Fibroblast of skin of right quadriceps (primary cell): Measurements from ENCODE around the gene HACD3.
A peak's percentile ranks its signal among the peaks of the same experiment; 100 is the strongest.
"Not testable (repeated sequence)": the region's sequence is repeated elsewhere in the genome, so short reads cannot be mapped to it uniquely, and the experiment has no call there.

ENCODE experiments used
- DNase-seq: peaks from one replicate; pipeline ENCODE4 v3.0.0-alpha.2; 2013

Gene HACD3

DNA sequence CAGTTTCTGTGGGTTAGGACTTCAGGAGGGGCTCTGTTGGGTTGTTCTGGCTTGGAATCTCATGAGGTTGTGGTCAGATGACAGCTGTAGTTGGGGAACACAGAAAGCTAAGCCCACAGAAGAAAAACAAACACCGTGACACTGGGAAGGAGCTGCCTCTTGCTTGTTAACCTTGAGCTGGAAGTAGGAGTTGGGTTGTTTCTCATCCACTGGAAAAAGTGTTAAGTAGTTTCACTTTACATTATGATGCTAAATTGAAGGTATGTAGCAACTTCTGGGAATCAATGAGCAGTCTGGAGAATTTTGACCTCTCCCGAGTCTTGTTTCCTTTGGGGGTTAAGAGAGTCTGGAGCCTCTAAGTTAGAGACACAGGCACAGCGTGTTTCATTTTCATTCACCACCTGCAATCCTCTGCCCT is 20.4 kb downstream of the HACD3 start:
- peak; percentile 13 for DNase-seq

DNA sequence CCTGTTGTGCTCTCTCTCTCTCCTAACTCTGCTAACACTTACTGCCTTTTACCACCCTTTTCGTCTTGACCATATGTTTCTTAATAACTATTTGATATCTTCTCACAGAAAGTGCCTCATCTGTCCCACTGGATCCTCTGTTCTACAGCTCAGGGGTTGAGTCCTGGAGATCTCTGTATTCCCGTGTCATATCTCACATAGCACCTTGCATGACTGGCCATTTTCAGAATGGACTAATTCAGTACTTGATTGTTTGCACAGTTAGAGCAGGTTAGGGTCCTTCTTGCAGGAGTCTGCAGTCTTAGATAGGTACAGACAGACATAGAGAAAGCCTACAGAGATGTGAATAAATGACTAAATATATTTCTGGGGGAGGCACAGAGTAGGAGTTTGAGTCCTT is 20.9 kb downstream of the HACD3 start:
- DNase-seq, result no peak

DNA sequence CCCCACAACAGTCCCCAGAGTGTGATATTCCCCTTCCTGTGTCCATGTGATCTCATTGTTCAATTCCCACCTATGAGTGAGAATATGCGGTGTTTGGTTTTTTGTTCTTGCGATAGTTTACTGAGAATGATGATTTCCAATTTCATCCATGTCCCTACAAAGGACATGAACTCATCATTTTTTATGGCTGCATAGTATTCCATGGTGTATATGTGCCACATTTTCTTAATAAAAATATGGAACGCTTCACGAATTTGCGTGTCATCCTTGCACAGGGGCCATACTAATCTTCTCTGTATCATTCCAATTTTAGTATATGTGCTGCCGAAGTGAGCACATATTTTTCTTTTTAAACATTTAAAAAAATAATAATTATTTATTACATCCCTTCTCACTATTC is 22.6 kb downstream of the HACD3 start:
- DNase-seq, result not testable (repeated sequence)

DNA sequence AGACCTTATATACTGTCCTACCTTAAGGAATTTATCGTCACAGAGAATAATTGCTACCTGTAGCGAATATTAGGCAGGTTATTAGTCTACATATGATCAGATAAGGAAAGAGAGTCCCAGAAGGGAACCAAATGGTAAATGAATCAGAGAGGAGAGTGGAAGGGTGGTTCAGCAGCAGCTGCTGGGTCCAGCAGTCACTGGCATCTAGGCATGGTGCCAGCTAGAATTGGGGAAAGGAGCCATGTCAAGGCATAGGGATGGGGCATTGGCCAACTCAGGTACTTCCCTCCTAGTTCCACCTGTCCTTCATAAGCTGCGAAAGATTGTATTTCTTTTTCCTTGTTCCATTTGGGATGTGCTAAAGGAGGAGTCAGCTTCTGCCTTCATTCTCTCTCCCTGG is 23.4 kb downstream of the HACD3 start:
- no peak for DNase-seq

DNA sequence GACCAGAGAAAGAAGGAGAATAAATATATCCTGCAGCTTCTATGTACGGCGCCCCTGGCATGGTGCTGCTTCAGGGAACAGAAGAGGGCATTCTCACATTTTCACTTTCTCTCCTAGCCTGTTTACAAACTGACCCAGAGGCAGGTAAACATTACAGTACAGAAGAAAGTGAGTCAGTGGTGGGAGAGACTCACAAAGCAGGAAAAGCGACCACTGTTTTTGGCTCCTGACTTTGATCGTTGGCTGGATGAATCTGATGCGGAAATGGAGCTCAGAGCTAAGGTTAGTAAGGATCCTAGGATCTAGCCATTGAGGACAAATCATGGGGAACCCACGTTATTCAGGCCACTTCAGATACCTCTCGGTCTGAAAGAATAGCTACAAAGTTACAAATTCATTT is 26.4 kb downstream of the HACD3 start:
- no peak for DNase-seq

DNA sequence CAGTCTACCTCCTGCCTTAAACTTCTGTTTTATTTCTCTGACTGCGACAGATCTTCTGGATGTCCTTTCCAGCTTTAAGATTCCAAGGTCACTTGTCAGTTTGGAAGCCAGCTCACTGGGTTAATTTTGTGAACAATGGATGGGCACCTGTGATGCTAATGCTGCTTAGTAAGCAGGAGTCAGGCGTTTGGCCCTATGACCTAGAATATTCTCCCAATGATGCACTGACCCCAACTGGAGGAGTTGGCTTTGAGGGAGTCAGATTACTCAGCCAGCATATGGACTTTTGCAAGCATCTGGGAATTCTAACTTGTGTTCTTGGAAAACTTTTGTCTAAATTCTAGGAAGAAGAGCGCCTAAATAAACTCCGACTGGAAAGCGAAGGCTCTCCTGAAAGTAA is 28.1 kb downstream of the HACD3 start:
- DNase-seq, result no peak

DNA sequence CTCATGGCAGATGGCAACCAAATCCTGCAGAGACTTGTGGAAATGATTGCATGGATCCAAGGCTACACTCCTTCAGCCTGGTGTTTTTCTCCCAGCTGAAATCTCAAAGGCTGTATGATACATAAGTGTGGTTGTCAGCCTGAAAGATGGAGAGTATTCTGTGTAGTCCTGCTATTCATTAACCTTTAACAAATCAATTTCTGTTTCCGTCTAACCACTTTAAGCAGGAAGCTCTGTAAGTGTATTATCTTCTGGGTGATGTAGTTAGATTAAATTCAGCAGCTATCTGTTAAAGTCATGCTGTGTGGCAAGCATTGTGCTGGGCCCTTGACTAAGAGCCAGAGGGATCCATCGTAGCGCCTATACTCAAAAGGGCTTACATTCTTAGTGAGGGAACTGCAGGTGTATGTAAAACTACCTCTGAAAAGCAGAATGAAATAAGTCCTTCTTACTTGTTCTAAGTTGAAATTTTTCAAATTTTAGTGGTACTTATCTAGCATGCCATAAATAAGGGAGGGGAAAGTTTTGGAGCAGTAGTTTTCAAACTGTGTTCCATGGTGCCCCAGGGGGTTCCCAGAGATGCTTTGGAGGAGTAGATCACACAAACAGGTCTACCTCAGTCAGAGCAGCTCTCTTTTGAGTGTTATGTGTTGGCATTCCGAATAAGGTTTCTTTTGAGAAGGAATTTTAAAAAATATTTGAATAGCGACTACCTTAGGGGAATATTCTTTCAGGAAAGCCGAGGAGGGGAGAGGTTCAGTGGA is 28.9 kb downstream of the HACD3 start:
- no peak for DNase-seq

DNA sequence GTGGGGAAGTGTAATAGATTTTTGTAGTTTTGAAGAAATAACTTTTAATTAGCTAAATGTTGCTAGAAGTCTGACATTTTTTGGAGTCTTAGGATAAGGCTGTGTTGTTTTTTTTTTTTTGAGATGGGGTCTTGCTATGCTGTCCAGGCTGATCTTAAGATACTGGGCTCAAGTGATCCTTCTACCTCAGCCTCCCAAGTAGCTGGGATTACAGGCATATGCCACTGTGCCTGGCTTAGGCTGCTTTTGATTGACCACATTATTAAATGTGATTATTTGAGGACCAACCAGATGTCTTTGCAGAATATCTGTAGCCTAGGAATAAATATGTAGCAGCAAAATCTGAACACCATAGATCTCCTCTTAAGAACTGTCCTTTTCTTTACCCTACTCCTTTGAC is 29.7 kb downstream of the HACD3 start:
- DNase-seq, result no peak

DNA sequence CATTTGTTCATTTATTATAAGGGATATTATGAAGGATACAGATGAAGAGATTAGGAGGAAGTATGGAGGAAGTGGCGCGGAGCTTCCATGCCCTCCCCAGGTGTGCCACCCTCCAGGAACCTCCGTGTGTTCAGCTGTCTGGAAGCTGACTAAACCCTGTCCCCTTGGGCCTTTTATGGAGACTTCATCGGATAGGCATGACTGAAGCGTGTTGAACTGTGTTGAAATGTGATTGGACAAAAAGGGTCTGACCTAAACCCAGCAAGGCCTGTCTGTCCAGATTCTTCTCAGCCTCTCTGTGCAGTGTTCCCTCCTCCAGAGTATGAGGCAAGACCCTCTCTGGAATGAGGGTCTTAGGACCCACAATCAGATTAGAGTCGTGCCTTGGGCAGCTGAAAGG is 31.7 kb downstream of the HACD3 start:
- DNase-seq, result no peak

DNA sequence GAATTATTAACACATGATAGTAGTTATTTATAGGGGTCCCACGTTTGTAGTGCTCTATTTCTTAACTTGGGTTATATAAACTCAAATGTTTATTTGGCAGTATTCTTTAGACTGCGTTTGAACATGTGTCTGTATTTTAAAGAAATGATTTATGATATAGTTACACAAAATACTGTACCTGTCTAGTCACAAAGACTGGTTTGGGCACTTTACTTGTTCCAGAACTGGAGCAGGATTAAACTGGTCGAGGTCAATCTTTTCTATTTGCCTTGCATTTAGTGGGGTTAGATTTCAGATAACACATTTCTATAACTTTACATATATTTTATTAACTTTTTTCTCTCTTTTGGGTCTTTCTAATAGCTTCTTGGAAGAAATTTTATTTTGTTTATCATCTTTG is 39.5 kb downstream of the HACD3 start:
- DNase-seq, result no peak

DNA sequence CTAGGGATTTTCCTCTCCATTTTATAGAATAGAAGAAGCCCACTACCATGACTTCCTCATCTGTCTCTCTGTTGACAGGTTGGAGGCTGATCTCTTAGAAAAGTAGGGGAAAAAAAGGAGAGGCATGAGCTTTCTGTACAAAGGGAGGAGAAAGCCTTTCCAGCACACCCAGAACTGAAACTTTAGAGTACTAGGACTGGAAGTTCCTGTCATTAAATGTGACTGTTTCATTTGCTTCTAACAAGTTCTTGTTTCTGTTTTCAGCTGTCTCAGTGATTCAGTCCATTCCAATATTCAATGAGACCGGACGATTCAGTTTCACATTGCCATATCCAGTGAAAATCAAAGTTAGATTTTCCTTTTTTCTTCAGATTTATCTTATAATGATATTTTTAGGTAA is 41.7 kb downstream of the HACD3 start:
- DNase-seq, result no peak

DNA sequence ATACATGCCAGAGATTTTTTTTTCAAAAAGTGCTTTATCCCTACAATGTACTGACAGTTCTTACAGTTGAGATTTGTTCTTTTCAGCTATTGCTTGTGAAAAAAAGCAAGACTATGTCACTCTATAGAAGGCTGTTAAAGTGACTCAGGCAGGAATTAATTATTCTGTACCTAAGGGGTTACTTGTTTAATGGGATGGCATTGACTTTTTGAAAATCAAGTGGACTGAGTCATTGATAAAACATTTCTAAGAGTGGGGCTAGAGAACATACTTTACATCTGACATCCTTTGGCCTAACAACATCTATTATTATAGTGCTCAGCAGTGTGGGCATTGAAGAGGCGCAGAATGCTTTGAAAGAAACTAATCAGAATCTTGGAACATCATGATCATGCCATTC is 46.4 kb downstream of the HACD3 start:
- peak; percentile 75 for DNase-seq

DNA sequence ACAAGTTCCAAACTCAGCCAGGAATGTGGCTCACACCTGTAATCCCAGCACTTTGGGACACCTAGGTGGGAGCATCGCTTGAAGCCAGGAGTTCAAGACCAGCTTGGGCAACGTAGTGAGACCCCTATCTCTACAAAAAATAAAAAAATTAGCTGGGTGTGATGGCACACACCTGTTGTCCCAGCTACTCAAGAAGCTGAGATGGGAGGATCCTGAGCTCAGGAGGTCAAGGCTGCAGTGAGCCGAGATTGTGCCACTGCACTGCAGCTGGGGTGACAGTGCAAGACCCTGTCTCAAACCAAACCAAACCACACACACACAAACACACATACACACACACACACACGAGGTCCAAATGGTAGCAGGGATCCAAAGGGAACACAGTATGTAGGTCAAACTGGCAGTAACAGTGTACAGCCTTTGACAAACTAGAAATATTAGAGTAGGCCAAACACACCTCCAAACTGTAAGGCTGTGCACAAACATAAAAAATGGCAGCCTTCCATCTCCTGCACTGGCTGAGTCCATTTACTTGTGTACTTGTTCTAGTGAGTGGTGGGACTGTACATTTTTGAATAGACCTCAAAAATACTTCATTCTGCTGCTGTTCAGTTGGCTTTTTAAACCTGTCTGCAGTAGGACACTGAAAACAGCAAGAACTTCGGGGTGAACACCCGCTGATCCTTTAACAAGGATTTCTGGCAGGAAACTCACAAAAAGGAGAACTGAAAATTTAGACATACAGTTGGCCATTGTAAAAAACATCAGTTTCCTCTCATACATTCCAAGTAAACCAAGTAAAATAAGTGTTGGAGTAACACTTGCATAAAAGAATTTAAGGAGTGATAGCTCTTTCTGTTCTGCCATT is 47.1 kb downstream of the HACD3 start:
- DNase-seq, result no peak

DNA sequence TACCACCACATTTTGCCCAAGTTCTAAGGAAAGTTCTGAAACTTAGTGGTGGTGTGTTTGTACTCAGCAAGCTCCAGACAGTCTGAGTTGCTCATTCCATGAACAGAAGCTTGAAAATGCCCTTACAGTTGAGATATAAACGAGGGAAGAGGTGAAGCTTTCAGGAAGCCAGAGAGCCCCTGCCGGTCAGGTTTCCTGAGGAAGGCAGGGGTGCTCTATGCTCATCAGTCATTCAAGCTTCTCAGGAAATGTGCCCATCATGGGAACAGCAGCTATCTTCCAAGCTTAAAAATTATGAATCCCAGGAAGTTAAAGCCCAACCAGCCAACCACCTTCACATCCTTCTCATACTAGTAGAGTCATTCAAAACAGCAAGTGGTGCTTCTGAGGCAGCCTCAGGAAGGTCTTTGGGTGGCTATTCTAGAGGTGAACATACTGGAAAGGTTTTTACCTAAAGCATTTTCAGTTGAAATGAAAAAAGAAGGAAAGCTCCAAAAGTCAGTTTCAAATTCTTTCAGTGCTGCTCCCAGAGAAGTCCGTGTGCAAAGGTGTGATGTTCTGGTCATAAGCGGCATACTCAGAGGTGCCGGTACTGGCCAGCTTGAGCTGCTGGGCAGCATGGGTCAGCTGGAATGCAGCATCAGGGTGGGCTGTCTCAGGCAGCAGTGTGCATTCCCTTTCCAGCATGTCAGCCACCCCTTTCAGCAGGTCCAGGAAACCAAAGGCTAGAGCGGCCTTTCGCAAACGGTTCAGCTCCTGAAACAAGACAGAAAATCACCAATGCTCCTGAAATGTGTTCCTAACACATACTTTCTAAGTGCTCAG is 48.9 kb downstream of the HACD3 start:
- DNase-seq, result no peak

DNA sequence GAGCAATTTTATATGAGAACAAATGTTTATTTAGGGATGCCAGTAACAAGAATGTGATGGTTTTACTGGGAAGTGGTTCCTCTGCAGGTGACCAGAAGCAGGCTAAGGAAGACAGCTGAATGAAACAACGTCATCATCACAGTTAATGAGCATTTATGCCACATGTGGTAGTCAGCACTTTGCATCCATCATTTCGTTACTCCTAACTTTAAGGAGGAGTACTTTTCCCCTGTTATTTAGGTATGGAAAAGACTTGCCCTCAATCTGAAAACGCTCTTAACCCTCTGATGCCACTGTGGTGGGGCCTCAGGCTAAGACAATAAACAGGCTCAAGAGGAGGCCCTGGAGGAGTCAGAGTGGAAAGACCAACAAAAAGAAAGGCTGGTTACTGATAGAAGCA is 49.5 kb downstream of the HACD3 start:
- no peak for DNase-seq

DNA sequence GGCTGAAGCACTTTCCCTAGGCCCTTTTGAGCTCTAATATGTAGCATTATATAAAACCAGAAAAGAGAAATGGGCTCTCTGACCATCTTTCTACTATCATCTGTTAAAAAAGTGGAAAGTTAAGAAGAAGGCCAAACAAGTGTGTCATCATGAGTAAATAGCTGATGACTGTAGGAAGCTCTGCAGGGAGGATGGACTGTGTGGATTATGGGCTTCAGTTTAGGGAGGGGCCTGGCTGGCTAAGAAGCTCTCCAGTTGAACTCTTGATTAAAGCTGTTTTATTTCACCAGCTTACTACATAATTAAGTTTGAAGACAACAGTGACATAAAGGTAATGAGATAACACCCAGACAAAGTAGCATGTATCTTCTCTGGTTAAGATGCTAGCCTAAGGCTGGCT is 50.0 kb downstream of the HACD3 start:
- peak; percentile 69 for DNase-seq

DNA sequence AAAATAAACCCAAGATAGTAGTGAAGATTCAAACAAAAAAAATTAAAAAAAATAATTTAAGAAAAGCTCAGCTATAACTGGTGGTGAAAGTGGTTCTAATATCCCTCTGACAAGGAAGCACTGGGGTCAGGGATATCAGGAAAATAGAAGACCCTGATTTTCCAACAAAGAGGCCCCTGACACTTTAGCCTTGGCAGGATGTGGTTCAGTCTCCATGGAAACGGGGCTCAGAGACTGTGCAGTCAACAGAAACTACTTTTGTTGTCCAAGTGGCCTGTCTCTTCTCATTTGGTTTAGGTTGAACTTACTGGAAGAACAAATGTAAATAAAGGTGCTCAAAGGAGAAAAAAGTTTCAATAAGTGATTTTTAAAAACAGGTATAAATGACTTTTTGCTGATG is 53.4 kb downstream of the HACD3 start:
- peak; percentile 48 for DNase-seq

DNA sequence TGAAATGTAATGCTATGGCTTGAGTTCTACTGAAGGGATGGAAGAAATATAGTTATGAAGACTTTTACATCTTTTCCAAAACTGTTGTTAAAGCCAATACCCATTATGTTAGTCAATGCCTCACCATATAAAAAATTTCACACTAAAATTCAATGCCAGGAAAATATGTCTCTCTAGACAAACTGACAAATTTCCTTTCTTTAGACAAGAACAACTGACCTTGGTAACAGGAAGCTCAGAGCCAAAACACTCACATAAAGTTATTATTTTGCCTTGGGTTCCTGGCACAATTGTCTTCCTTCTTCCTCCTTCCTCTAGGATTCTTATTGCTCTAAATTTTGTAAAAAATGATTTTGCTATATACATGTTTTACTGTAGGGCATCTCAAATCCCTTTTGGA is 54.0 kb downstream of the HACD3 start:
- no peak for DNase-seq

DNA sequence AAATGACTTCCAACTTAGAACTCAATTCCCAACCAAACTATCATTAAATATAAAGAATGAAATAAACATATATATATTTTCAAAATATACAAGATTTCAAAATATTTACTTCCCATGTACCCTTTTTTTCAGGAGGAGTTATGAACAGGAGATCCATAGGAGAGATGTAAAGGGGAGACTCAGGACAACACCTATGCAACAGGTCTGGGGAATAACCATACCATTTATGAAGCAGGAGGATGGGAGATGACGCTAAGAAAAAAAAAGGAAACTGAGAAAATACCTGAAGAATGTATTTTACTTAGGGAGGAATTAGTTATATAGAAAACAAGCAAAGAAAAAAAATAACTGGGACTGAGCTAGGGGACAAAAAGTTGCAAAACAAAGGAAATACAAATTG is 56.8 kb downstream of the HACD3 start:
- DNase-seq, result no peak

DNA sequence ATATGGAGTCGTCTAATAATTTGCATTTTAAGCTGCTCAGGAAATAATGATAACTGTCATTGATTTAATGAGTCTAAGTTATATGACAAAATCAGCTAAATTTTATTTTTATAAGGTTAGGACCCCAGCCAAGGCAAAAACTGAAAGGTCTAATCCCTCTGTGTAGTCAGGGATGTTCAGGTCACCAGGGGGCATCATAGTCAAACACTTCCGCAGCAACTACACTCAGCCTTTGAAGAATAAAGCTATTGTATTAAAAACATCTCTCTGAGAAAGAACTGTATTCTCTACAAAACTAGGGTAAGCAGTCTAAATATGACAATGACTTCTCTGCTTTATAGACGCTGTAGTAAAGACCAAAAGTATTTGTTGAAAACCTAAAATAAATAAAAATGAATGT is 65.7 kb downstream of the HACD3 start:
- DNase-seq, result no peak

DNA sequence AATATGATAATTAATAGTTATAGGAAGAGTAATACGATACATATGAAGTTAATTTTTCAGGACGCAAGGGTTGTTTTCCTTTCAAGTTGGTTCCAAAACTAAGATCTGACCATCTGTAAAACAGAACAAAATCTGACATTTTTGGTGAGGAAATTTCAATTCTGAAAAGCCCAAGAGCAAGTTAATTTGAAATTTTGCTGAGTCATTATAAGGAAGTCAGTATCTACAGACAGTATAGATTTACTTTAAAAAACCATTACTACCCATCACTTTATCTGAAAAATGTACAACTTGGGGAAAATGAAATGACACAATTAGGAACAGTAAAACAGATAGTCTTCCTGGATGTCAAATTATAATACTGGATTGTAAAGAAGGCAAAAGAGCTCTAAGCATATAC is 68.2 kb downstream of the HACD3 start:
- no peak for DNase-seq

DNA sequence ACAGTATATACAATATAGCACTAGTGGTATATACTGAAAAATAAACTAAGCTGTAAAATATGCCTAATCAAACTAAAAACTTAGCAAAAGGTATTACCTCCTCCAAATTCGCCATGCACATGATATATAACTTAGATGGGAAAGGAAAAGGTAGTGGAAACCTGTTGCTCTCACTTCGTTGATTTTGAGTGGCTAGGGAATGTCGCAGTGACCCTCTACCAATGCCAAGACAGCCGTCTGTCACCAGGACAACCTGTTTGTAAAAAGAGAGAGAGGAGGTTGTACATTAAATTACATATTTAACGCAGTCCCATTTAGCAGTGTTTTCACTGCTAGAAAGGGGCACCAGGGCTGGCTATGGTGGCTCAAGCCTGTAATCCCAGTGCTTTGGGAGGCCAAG is 69.4 kb downstream of the HACD3 start:
- no peak for DNase-seq

DNA sequence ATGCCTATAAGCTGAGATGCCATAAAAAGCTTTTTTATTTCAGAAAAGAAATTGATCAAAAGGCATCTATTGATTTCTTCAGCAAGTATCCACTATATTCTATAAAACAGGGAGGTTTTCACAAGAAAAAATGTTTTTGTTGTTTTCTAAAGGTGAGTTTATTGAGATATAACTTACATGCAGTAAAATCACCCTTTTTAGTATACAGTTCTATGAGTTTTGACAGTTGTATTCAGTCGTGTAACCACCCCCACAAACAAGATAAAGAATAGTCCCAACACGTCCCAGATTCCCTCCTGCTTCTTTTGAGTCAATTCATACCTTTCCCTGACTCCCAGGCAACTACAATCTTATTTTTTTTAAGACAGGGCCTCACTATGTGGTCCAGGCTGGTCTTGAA is 72.9 kb downstream of the HACD3 start:
- DNase-seq, result no peak

DNA sequence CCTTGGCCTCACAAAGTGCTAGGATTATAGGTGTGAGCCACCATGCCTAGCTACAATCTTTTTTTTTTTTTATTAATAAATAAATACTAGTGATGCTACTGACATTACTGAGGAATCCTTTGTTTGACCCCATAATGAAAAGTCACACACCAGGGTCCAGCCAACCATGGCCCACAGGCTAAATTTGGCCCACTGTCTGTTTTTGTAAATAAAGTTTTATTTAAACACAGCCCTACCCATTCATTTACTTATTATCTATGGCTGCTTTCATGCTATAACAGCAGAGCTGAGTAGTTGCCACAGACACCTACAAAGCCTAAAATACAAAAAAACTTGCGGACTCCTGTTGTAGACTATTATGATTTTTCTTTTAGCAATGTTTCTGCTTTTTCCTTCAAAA is 73.3 kb downstream of the HACD3 start:
- DNase-seq, result no peak
